Fibroblast of villous mesenchyme (primary cell): ENCODE measurements around the gene CIRBP. TPM values are rescaled to one million over a fixed set of nuclear protein-coding genes. Genes with fewer than 3 reads are reported as not detected.

Experiments used
- DNase-seq: peaks from one replicate; pipeline ENCODE4 v3.0.0-alpha.2; 2010; ENCODE audit warnings: low read depth
- H3K4me3 ChIP-seq: 2 replicates; pipeline ENCODE4 v1.5.1; 2011; ENCODE audit warnings: low read depth, mild to moderate bottlenecking, low read length
- CTCF ChIP-seq: IDR thresholded peaks from 2 replicates; pipeline ENCODE4 v1.5.1; 2012; ENCODE audit warnings: low read depth, mild to moderate bottlenecking, low read length; ENCODE audit not compliant: insufficient read depth
- total RNA-seq: library from RNA; depleted of rRNA; stranded (reverse); fragments of >200 nt; gene quantifications from 2 replicates; pipeline ENCODE4 v1.2.3, GENCODE V29; 2012

The CIRBP gene
- total RNA-seq, 1 donor: 85.5 TPM

DNA sequence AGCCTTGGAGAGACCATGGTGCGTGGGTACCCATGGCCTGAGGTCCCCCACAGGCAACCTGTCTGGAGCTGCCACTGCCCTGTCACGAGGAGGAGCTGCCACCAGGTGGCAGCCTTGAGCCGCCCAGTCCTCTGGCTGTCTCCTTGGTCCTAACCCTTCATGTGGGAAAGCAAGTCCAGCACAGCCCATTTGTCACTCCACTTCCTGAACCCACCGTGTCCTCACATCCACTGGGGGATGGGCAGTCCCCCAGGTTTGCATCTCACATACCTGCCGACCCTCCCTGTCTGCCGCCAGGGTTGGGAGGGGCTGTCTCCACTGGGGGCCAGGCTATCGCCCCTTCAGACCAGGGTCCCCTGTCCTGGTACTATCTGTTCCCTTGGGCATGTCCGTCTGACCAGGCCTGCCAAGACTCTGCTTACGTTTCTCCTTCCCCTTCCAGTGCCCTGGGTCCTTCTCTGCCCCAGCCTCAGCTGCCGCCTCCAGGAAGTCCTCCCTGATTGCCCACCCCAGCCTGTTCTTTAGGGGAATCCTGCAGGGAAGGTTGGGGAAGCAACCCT, 10.7 kb downstream of the CIRBP start:
- H3K4me3 ChIP-seq: no peak overlapping the region
- peak; percentile 82 for DNase-seq
- peak; percentile 98 for TF ChIP-seq CTCF

GRCh38 chr19:1280636-1281568, 11.8 kb downstream of the CIRBP start:
- no peak for TF ChIP-seq CTCF

DNA sequence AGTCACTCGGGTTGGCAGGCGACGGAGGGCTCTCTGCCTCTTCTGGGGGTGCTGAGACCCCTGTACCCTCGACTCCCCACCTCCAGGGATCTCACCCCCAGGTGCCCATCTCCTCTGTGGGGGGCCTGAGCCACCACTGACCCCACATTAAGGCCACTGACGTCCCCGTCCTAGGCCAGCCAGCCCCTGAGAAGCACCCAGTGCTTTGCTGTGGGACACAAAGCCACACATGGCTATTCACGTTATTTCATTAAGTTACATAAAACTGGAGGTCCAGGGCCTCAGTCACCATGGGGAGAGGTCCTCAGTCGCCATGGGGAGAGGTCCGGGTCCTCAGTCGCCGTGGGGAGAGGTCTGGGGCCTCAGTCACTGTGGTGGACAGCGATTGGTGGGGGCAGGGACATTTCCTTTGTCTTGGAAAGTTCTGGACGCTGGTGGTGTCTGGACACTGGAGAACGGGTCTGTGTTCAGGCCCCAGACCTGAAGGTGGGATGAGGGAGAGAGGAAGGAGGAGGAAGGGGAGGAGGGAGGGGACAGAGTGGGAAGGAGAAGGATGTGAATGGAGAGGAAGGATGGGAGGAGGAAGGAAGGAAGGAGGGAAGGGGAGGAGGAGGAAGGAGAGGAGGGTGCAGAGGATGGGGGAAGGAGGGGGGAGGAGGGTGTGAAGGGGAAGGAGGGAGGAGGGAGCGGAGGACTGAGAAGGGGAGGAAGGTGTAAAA, 12.6 kb downstream of the CIRBP start:
- H3K4me3 ChIP-seq: no peak overlapping the region
- TF ChIP-seq CTCF: no peak
- no peak for DNase-seq

More at GRCh38 chr19:1280636-1281568, 11.8 kb downstream of the CIRBP start:
- H3K4me3 ChIP-seq: no peak overlapping the region
- DNase-seq: no peak

GRCh38 chr19:1282588-1283206, 13.6 kb downstream of the CIRBP start:
- DNase-seq: no peak
- H3K4me3 ChIP-seq: no peak overlapping the region
- no peak for TF ChIP-seq CTCF

DNA sequence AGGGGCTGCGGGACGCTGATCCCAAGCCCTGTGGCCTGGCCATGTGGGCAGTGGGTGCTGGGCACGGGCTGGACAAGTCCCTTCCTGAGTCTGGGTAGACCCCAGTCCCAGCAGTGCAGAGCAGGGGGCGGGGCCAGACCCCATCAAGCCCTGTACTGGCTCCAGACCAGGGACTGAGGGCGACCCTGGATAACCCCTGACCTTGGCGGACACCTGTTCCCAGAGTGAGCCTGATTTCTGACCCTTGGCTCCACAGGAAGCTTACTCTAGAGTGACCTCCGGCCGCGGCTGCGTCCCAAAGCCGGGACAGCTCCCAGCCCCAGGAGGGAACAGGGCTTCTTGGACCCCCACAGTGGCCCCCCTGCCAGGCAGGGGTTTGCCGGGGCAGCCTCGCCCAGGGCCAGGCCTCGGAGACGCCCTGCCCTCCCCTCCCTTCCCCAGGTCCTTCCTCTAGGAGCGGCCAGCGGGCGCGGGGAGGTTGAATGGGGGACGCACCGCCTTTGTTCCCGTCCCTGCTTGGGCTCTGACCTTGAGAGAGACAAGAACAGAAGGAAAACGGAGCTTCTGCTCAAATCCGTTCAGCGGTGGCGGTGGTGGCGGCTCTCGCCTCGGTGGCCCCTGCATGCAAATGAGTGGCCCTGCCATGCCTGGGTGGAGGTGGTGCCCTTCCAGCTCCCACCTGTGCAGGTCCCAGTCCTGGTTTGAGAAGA, 14.2 kb downstream of the CIRBP start:
- no peak overlapping the region for H3K4me3 ChIP-seq

More for the DNA sequence above, 14.2 kb downstream of the CIRBP start:
- DNase-seq: no peak
- no peak for TF ChIP-seq CTCF
